NCI-H2029 treated with DMSO at 0.1 percent for 48 hours (cell line): ENCODE results near the gene FUBP1.
"Not testable (repeated sequence)": the region's sequence is repeated elsewhere in the genome, so short reads cannot be mapped to it uniquely, and the experiment has no call there.

Experiments used
- DNase-seq: peaks from one replicate; lab custom pipeline; 2025; lab: John Stamatoyannopoulos, UW

The FUBP1 gene

DNA sequence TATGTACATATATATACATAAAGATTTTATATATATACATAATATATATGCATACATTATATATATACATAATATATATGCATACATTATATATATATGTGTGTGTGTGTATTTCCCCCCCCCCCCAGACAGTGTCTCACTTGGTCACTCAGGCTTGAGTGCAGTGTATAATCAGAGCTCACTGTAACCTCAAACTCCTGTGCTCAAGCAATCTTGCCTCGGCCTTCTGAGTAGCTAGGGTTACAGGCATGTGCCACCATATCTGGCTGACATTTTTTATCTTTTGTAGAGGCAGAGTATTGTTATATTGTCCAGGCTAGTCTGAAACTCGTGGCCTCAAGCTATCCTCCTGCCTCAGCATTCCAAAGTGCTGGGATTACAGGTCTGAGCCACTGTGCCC lies 9.0 kb upstream of the FUBP1 start:
- DNase-seq = no peak

DNA sequence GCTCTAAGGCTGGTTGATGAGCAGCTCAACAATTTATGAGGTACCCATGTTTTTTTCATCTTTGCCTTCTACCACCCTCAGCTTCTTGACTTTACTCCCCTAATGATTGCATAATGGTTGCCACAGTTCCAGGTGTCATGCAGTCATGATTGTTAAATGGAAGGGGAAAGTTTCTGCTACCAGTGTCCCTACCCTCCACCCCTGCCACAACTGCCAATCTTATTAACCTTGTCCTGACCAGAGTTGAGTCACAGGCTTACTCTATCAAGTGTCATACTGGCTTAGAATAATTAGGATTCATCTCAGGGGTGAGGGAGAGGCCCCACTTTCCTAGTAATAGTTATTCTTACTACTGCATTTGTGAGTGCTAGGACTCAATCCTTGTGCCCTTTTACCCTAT lies 7.9 kb upstream of the FUBP1 start:
- no peak for DNase-seq

GRCh38 chr1:77984629-77985028 lies 5.8 kb upstream of the FUBP1 start:
- no peak for DNase-seq

DNA sequence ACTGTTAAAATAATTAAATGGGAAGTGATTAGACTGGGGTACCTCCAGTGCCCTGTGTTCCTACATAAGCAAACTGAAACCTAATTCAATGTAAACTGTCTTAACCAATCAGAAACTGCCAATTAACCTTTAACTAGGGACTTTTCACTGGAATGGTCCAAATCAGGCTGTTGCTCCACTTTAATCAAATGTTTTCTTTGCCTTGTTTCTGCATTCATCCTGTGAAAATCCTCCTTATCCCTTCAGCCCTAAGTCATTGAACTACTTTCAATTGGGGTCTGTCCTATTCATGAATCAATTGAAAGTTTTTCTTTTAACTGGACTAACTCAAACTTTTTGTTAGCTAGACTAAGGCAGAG lies 5.1 kb upstream of the FUBP1 start:
- no peak for DNase-seq

DNA sequence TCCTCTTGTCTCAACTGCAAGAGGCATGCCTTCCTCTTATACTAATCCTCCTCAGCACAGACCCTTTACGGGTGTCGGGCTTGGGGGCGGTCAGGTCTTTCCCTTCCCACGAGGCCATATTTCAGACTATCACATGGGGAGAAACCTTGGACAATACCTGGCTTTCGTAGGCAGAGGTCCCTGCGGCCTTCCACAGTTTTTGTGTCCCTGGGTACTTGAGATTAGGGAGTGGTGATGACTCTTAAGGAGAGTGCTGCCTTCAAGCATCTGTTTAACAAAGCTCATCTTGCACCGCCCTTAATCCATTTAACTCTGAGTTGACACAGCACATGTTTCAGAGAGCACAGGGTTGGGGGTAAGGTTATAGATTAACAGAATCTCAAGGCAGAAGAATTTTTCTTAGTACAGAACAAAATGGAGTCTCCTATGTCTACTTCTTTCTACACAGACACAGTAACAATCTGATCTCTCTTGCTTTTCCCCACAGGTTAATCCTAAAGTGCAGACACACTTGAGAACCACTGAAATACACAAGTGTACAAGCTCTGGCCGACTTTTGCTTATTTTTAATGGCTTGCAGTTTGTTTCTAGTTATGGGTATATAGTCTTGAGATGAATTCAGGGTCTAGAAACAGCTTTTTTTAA lies 4.6 kb upstream of the FUBP1 start:
- DNase-seq = not testable (repeated sequence)

DNA sequence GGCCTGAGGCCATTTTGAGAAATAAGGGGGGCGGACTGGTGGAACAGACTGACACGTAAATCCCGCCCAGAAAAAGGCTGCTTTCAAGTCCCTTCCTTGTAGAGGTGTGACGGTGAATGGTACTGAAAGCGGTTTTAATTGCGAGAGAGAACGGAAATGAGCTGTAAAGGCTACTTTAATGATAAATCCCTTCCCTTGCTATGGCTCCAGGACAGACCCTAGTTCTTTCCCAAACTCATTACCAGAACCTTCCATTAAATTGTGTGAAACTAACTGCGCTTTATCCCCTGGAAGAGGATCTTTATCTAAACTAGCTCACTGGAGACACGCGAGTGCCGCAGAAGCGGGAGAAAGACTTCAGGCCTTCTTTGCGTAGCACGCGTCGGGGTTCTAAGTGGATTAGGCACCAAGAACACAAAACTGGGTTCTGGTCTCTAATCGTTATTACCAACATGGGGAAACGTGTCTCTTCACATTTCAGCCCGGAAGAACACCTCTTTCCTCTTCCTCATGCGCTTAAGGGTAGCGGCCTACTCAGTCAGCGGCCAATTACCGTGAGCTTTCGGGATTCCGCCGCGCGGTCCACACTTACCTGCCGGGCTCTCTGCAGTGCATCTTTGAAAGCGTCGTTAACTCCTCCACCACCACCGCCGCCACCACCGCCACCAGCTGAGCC lies 441 bp downstream of the FUBP1 start:
- peak; percentile 94 for DNase-seq

DNA sequence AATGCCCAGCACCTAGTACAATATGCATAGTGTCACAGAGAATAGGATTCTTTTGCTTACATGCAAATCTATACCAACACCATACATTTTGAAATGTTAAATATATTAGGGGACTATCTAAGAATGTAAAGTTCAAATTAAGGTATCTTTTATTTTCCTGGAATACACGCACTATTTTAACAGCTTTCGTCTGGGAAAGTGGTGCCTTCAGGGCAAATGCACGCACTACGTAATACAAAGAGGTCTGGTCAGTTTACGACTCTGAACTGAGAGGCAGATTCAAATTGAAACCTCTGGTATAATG lies 931 bp downstream of the FUBP1 start:
- no peak for DNase-seq

- DNase-seq = no peak
Measured at GRCh38 chr1:77976433-77977076, 2.3 kb downstream of the FUBP1 start.

DNA sequence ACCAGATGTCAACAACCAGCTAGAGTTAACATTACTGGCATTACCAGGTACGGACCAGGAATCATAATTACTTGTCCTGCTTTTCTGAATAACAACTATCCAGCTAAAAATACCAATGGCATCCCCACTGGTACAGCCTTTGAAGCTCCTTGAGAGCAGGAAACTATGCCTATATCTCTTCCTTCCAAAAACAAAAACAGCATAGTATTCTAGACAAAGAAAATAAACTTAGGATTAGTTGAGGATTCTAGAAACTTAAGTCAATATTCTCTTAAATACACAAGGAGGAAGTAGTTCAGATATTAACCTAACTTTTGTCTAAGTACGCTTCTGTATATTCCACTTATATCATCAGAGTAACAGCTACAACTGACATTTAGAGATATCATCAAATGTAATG lies 3.0 kb downstream of the FUBP1 start:
- DNase-seq = no peak

DNA sequence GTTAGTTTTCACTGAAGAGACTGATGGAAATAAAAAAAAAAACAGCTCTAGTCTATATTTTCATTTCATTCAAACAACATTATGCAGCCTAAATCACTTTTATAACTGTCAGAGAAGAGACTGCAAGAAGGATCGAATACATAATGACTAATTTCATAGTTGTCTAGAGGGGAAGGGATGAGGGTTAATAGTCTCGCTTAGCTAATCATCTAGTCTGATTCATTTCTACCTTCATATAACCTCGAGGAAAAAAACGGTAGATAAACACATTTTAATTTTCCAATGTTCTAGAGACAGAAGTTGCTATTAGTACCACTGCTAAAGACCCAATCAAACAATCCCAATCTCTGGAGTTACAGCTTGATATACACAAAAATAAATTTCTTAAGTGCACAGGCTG lies 3.5 kb downstream of the FUBP1 start:
- DNase-seq = no peak

GRCh38 chr1:77972080-77972479 lies 6.8 kb downstream of the FUBP1 start:
- DNase-seq = no peak

DNA sequence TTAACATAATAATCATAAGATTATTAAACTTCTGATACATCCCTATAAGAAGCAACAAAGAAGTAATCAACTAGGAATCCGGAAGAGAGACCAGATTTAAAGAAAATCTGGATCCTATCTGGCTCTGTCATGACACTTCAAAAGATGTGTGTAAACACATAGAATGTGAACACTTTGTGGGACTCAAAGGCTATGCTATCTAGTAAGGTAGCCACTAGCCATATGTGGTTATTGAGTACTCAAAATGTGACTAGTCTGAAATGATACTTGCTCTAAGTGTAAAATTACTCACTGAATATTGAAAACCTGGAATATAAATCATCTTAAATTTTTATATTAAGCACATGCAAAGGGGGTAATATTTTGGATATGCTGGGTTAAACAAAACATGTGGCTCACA lies 8.7 kb downstream of the FUBP1 start:
- DNase-seq = no peak

GRCh38 chr1:77966291-77966690 lies 12.6 kb downstream of the FUBP1 start:
- no peak for DNase-seq

DNA sequence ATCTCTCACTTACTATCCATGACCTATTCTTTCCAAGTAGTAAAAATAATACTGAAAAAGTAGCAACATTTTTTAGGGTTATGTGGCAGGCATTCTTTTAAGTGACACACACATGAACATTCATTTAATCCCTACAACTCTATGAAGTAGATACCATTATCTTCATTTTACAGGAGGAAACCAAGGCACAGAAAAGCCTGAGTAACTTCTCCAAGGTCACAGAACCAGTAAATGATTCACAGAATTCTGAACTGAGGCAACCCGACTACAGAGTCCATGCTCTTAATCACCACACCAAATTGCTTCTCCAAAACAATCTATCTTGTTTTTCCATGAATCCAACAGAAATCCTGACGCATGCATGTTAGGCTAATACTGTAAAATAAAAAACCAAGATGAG lies 17.5 kb downstream of the FUBP1 start:
- no peak for DNase-seq

DNA sequence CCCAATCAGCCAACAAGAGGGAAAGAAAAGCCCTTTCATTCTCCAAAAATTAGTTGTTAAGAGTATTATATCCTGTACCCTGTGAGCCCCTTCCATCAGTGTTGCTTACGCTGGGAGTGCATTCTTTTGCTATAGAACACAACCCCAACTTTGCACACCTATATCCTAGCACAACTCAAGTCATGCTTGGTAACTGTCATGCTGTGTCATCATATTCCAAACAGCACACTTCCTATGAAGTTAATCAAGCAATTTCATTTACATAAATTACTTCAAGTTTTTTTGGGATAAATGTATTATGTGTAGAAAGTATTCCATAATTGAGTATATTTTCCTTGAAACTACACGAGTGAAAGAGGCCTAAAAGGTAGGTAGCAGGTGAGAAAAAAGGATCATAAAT lies 20.0 kb downstream of the FUBP1 start:
- no peak for DNase-seq

- no peak for DNase-seq
Measured at GRCh38 chr1:77958391-77958790, 20.5 kb downstream of the FUBP1 start.

GRCh38 chr1:77956464-77956863 lies 22.4 kb downstream of the FUBP1 start:
- no peak for DNase-seq

DNA sequence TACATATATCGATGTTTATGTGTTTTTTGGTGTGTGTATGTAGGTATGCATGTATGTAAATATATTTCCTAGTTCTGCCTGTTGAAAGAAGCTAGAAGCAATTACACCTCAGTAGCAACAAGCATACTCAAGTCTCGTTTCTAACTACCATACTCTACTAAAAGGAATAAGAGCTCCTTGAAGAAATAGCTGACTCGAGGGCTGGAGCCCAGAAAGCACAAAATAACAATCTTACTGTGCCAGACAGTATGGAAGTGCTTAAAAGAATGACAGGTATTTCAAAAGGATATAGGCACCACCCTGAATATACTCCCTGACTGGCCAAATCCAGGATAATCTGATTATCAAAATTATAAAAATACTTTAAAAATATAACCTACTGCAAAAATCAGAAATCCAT lies 23.2 kb downstream of the FUBP1 start:
- DNase-seq = no peak

DNA sequence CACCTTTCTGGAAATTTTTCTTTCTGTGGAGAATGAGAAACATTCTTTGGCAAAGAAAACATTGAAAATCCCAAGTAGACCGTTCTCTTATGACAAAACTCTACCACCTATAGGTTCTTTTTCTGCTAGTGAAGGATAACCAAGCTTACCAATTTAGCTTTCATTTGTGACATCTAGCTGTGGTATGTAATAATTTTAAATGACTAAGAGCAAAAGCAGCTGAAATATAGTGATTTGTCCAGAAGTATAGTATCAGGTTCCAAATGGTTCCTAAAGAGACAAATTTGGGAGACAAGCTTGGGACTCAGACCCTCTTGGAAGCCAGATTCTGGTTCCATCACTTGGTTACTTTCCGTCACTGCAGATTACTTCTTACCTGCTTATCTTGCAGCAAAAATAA lies 24.4 kb downstream of the FUBP1 start:
- no peak for DNase-seq

GRCh38 chr1:77953907-77954306 lies 25.0 kb downstream of the FUBP1 start:
- DNase-seq = no peak

GRCh38 chr1:77951328-77951727 lies 27.5 kb downstream of the FUBP1 start:
- no peak for DNase-seq

DNA sequence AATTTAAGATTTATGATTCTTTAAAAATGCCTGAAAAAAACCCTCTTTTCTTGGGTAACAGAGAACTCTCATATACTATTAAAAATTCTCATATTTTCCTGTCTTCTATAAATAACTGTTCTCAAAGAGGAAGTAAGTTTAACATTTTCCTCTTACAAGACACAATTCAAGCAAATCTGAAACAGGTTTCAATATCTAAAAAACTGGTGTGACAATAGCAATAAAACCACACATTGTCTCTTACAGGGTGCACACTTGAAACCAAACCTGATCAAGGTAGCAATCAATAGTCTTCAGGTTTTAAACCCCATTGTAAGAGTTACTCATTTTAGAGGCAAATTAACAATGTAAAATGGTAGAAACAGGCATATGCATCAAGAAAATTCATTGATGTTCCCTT lies 28.0 kb downstream of the FUBP1 start:
- no peak for DNase-seq

DNA sequence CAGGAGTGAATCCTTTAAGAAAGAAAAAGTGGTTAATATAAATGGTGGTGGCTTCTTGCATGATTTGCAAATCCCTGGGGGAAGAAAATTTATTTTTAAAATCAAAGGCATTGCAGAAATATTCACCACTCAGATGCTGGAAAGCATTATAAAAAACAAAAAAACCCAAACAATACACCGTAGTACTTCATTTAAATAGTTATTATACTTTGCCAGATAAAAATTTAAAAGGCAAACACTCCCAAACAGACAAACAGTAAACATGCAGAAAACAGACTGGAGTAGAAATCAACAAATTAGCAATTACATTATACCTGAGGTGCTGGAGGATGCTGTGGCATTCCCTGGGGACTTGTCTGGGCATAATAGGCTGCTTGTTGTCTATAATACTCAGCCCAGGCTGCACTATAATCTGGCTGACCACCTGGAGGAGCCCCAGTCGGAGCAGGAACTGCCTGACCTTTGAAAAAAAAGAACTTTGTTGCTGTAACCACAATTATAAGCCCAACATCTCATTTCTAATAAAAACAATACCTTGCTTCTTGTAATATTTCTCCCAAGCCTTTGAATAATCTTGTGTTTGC lies 29.9 kb downstream of the FUBP1 start:
- DNase-seq = no peak

GRCh38 chr1:77945345-77945744 lies 33.5 kb downstream of the FUBP1 start:
- DNase-seq = no peak
